H1 (cell line): Measurements from ENCODE around the gene ACAD10. TPM values are rescaled to one million over a fixed set of nuclear protein-coding genes. Genes with fewer than 3 reads are reported as not detected.
A peak's percentile ranks its signal among the peaks of the same experiment; 100 is the strongest.

Experiments
- ASH2L ChIP-seq: fragments of 200-600, 300-600 bp; sonication (generic); IDR thresholded peaks from one replicate; pipeline ENCODE4 v1.7.1; 2017; ENCODE audit warnings: low read length
- CBX5 ChIP-seq: fragments of 300-800, 300-1000 bp; sonication (generic); IDR thresholded peaks from 2 replicates; pipeline ENCODE4 v1.7.1; 2016; ENCODE audit warnings: antibody characterized with exemption, low read length, low read depth
- CTBP2 ChIP-seq: IDR thresholded peaks from 2 replicates; pipeline ENCODE4 v1.7.0; 2011; ENCODE audit warnings: borderline replicate concordance, mild to moderate bottlenecking, moderate library complexity, mixed read lengths, low read length; ENCODE audit not compliant: insufficient read depth, insufficient read length
- EGR1 ChIP-seq: IDR thresholded peaks from 2 replicates; pipeline ENCODE4 v1.6.1; 2011; ENCODE audit warnings: low read depth, low read length, borderline replicate concordance
- FOSL1 ChIP-seq: IDR thresholded peaks from 2 replicates; pipeline ENCODE4 v1.6.1; 2011; ENCODE audit warnings: mild to moderate bottlenecking, low read depth, low read length, moderate library complexity; ENCODE audit not compliant: insufficient read depth
- HDAC2 ChIP-seq, 2 experiments: fragments of 300-600 bp in 1 of 2; sonication (generic) in 1 of 2; IDR thresholded peaks; 2 replicates each; pipeline ENCODE4 v1.6.1; 2011 to 2012; ENCODE audit warnings: low read depth in 2 of 2, low read length in 2 of 2, mild to moderate bottlenecking in 2 of 2, moderate library complexity in 2 of 2, borderline replicate concordance in 1 of 2, inconsistent platforms in 1 of 2
- JUN ChIP-seq: IDR thresholded peaks from 2 replicates; pipeline ENCODE4 v1.6.1; 2011; ENCODE audit warnings: low read depth, mild to moderate bottlenecking, improper control_type of control experiment, low read length
- MAFK ChIP-seq: IDR thresholded peaks from 2 replicates; pipeline ENCODE4 v1.6.1; 2012; ENCODE audit warnings: low read depth, mild to moderate bottlenecking, improper control_type of control experiment, low read length
- NANOG ChIP-seq: IDR thresholded peaks from 2 replicates; pipeline ENCODE4 v1.6.1; 2011; ENCODE audit warnings: low read length, low read depth, mild to moderate bottlenecking, inconsistent platforms; ENCODE audit not compliant: insufficient read depth, poor library complexity, severe bottlenecking
- NRF1 ChIP-seq: IDR thresholded peaks from 2 replicates; pipeline ENCODE4 v1.6.1; 2011; ENCODE audit warnings: mild to moderate bottlenecking, low read depth, low read length, improper control_type of control experiment
- POLR2AphosphoS5 ChIP-seq: IDR thresholded peaks from 2 replicates; pipeline ENCODE4 v1.6.1; 2011; ENCODE audit warnings: low read depth, low read length
- RBBP5 ChIP-seq: IDR thresholded peaks from 2 replicates; pipeline ENCODE4 v1.7.1; 2012; ENCODE audit warnings: low read depth, mild to moderate bottlenecking, inconsistent platforms, low read length, moderate library complexity, borderline replicate concordance
- SIRT6 ChIP-seq: IDR thresholded peaks from one replicate; pipeline ENCODE4 v1.7.1; 2012; ENCODE audit warnings: low read length, inconsistent platforms
- SUZ12 ChIP-seq: fragments of 200-600 bp; sonication (generic); IDR thresholded peaks from 2 replicates; pipeline ENCODE4 v1.6.1; 2012; ENCODE audit warnings: mild to moderate bottlenecking, inconsistent platforms, low read length, moderate library complexity, mixed read lengths
- TBP ChIP-seq: IDR thresholded peaks from 2 replicates; pipeline ENCODE4 v1.6.1; 2011; ENCODE audit warnings: low read depth, low read length, improper control_type of control experiment
- YY1 ChIP-seq: IDR thresholded peaks from 2 replicates; pipeline ENCODE4 v1.6.1; 2011; ENCODE audit warnings: low read depth, mild to moderate bottlenecking, low read length
- polyA plus RNA-seq, 7 experiments: library from polyadenylated mRNA; depleted of rRNA in 3 of 7; stranded (reverse) in 5 of 7; unstranded in 2 of 7; fragments of >200 nt in 5 of 7; fragments of 200-250 nt in 2 of 7; gene quantifications; 1 replicate in 5 of 7; 2 replicates in 1 of 7; 4 replicates in 1 of 7; pipeline versions ENCODE4 v1.2.1 to v1.2.3, GENCODE V29; 2011 to 2013; ENCODE audit warnings: missing spikeins in 2 of 7, mixed read lengths in 2 of 7
- total RNA-seq: library from RNA; stranded (reverse); fragmentation: NEBNext Ultra II Directional; extraction: Animal tissue kit (Norgen Biotek cat#: 25700); gene quantifications from 2 replicates; pipeline ENCODE4 v1.2.1, GENCODE V29; 2021
- TF ChIP-seq, protein P1 (sequence below): IDR thresholded peaks from 2 replicates; pipeline ENCODE4 v1.6.1; 2011; ENCODE audit warnings: low read depth, mild to moderate bottlenecking, low read length; ENCODE audit not compliant: insufficient read depth

Gene ACAD10
- total and polyA plus RNA-seq, 2 of the 8 experiments (the other 6 are each of a cell fraction or from before 2014, with no cell fraction given): 17.3 to 23.3 TPM

DNA sequence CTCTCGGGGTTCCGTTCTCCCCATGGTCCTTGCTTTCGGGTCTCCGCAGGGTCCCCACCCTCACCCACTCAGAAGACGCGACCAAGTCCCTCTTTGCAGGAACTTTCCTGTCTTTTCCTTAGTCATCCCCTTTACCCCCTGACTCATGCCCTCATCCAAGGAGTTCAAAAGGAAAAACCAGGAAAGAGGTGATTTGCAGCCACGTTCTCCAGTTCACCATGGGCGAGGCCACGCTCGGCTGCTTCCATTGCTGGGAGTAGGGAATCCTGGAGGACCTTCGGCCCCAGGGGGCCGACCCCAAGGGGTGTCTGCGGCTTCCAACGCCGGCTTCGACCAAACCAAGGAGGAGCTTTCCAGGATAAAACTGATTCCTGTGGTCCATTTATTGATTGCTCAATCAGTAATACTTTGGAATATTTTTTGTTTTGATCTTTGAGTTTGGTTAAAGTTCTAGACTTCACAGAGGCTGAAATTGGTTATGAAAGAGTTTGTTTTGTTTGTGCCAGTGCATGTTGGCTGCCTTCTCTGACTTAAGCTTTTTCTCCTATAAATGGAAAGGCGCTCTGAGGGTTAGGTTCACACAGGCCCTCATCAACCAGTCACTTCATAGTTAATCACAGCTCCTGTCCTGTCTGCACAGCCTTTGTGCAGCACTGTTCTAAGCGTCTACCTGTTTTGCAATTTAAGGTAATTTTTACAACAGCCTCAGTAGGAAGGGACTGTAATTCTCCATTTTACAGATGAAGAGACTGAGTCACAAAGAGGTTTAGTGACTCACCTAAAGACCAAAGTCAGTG is 81.7 kb downstream of the ACAD10 start (continued):
- TF ChIP-seq HDAC2 (IDR thresholded peaks at IDR 0.05; ENCODE audit: borderline replicate concordance in 1 of 2, low read depth in 2 of 2, low read length in 2 of 2) (no peak), POLR2AphosphoS5 (no peak), ASH2L (no peak), SIRT6 (no peak), FOSL1 (no peak), CTBP2 (no peak), EGR1 (no peak), YY1 (no peak), SUZ12 (no peak), MAFK (peak; percentile 43; the same call in 1 of the 2 replicates), NRF1 (no peak), JUN (no peak), TBP (no peak), NANOG (no peak), RBBP5 (no peak), CBX5 (no peak)
- TF ChIP-seq, protein P1, sequence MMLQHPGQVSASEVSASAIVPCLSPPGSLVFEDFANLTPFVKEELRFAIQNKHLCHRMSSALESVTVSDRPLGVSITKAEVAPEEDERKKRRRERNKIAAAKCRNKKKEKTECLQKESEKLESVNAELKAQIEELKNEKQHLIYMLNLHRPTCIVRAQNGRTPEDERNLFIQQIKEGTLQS: no peak
- TF ChIP-seq, all 59 proteins: peak for 6
